HEK293 (cell line): Measurements from ENCODE around the gene DEFB132.

ENCODE experiments used
- CTCF ChIA-PET: fragments of 350-600 bp; formaldehyde crosslinking; extraction: SDS; loops from one replicate; lab custom pipeline; 2021; ENCODE audit warnings: antibody characterized with exemption; lab: Yijun Ruan, JAX
- POLR2A ChIA-PET: fragments of 300-600 bp; formaldehyde crosslinking; extraction: SDS; loops from one replicate; lab custom pipeline; 2020; ENCODE audit warnings: antibody characterized with exemption, inconsistent platforms; lab: Yijun Ruan, JAX
- H3K27ac ChIP-seq: fragments of 200-500 bp; sonication (Bioruptor generic); 2 replicates; pipeline ENCODE4 v1.5.1; 2014; ENCODE audit warnings: low read depth, low read length, control low read depth, inconsistent platforms; ENCODE audit errors: extremely low read depth
- H3K36me3 ChIP-seq, 2 experiments: fragments of 200-500 bp in 1 of 2; sonication (Bioruptor generic) in 1 of 2; 1 replicate in 1 of 2; 2 replicates in 1 of 2; pipeline ENCODE4 v1.5.1; 2014 to 2017; ENCODE audit warnings: inconsistent platforms in 2 of 2, low read length in 2 of 2; ENCODE audit not compliant: control insufficient read depth in 2 of 2, insufficient read depth in 1 of 2
- H3K4me1 ChIP-seq: fragments of 200-500 bp; sonication (Bioruptor generic); 2 replicates; pipeline ENCODE4 v1.5.1; 2014; ENCODE audit warnings: mild to moderate bottlenecking, low read length, inconsistent platforms; ENCODE audit not compliant: control insufficient read depth, insufficient read depth
- H3K4me3 ChIP-seq: 2 replicates; pipeline ENCODE4 v1.5.1; 2011; ENCODE audit warnings: low read depth, mild to moderate bottlenecking, control low read depth, low read length, moderate library complexity
- H3K9me3 ChIP-seq: fragments of 200-500 bp; sonication (Bioruptor generic); 2 replicates; pipeline ENCODE4 v1.5.1; 2014; ENCODE audit warnings: low read depth, low read length, inconsistent platforms; ENCODE audit not compliant: control insufficient read depth, insufficient read depth
- BCL11A ChIP-seq: fragments of 450-650 bp; formaldehyde crosslinking; IDR thresholded peaks from 2 replicates; pipeline ENCODE4 v1.5.1; 2016; ENCODE audit warnings: low read depth, missing biosample characterization, missing genetic modification characterization
- FEZF1 ChIP-seq: fragments of 450-650 bp; formaldehyde crosslinking; IDR thresholded peaks from 2 replicates; pipeline ENCODE4 v1.5.1; 2016; ENCODE audit warnings: missing biosample characterization, missing genetic modification characterization
- KLF16 ChIP-seq: fragments of 450-650 bp; formaldehyde crosslinking; IDR thresholded peaks from 2 replicates; pipeline ENCODE4 v1.5.1; 2017; ENCODE audit warnings: missing biosample characterization, missing genetic modification characterization
- MZF1 ChIP-seq: fragments of 450-650 bp; formaldehyde crosslinking; IDR thresholded peaks from 2 replicates; pipeline ENCODE4 v1.5.1; 2017; ENCODE audit warnings: missing biosample characterization, missing genetic modification characterization, borderline replicate concordance
- SCRT2 ChIP-seq: fragments of 450-650 bp; formaldehyde crosslinking; IDR thresholded peaks from 2 replicates; pipeline ENCODE4 v1.5.1; 2016; ENCODE audit warnings: missing biosample characterization, missing genetic modification characterization
- TRIM28 ChIP-seq: IDR thresholded peaks from 2 replicates; pipeline ENCODE4 v1.6.1; 2011; ENCODE audit warnings: low read length, control low read depth, borderline replicate concordance
- ZFP3 ChIP-seq: fragments of 450-650 bp; formaldehyde crosslinking; IDR thresholded peaks from 2 replicates; pipeline ENCODE4 v1.5.1; 2016; ENCODE audit warnings: low read depth, missing biosample characterization, missing genetic modification characterization
- ZNF354C ChIP-seq: fragments of 450-650 bp; formaldehyde crosslinking; IDR thresholded peaks from 2 replicates; pipeline ENCODE4 v1.5.1; 2016; ENCODE audit warnings: missing biosample characterization, missing genetic modification characterization, low read depth, borderline replicate concordance
- ZNF394 ChIP-seq: fragments of 450-650 bp; formaldehyde crosslinking; IDR thresholded peaks from 2 replicates; pipeline ENCODE4 v1.5.1; 2016; ENCODE audit warnings: missing biosample characterization, missing genetic modification characterization, mild to moderate bottlenecking, moderate library complexity, borderline replicate concordance
- ZNF544 ChIP-seq: fragments of 450-650 bp; formaldehyde crosslinking; IDR thresholded peaks from 2 replicates; pipeline ENCODE4 v1.5.0; 2017; ENCODE audit warnings: missing biosample characterization, missing genetic modification characterization
- TF ChIP-seq, protein P1 (sequence below): fragments of 450-650 bp; formaldehyde crosslinking; IDR thresholded peaks from 2 replicates; pipeline ENCODE4 v1.5.1; 2016; ENCODE audit warnings: missing biosample characterization, missing genetic modification characterization
- TF ChIP-seq, protein P2 (sequence below): fragments of 450-650 bp; formaldehyde crosslinking; IDR thresholded peaks from 2 replicates; pipeline ENCODE4 v1.5.1; 2017; ENCODE audit warnings: missing biosample characterization, missing genetic modification characterization
- TF ChIP-seq, protein P3 (sequence below): fragments of 450-650 bp; formaldehyde crosslinking; IDR thresholded peaks from 2 replicates; pipeline ENCODE4 v1.5.1; 2016; ENCODE audit warnings: missing biosample characterization, missing genetic modification characterization
- TF ChIP-seq, protein P4 (sequence below): fragments of 450-650 bp; formaldehyde crosslinking; conservative IDR thresholded peaks from 2 replicates; pipeline ENCODE4 v1.5.1; 2016; ENCODE audit warnings: low read depth, missing biosample characterization, missing genetic modification characterization
- TF ChIP-seq, protein P5 (sequence below): fragments of 450-650 bp; formaldehyde crosslinking; IDR thresholded peaks from 2 replicates; pipeline ENCODE4 v1.5.1; 2016; ENCODE audit warnings: missing biosample characterization, missing genetic modification characterization
- TF ChIP-seq, protein P6 (sequence below): fragments of 450-650 bp; IDR thresholded peaks from 2 replicates; pipeline ENCODE4 v1.5.1; 2018; ENCODE audit warnings: missing biosample characterization, missing genetic modification characterization
- TF ChIP-seq, protein P7 (sequence below): sonication (generic); formaldehyde crosslinking; IDR thresholded peaks from 2 replicates; pipeline ENCODE4 v1.8.1; 2022; ENCODE audit warnings: mild to moderate bottlenecking, moderate library complexity, missing genetic modification reagents
- TF ChIP-seq, protein P8 (sequence below): fragments of 450-650 bp; formaldehyde crosslinking; IDR thresholded peaks from 2 replicates; pipeline ENCODE4 v1.5.1; 2016; ENCODE audit warnings: missing biosample characterization, missing genetic modification characterization

DEFB132 gene, protein sequence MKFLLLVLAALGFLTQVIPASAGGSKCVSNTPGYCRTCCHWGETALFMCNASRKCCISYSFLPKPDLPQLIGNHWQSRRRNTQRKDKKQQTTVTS

DNA sequence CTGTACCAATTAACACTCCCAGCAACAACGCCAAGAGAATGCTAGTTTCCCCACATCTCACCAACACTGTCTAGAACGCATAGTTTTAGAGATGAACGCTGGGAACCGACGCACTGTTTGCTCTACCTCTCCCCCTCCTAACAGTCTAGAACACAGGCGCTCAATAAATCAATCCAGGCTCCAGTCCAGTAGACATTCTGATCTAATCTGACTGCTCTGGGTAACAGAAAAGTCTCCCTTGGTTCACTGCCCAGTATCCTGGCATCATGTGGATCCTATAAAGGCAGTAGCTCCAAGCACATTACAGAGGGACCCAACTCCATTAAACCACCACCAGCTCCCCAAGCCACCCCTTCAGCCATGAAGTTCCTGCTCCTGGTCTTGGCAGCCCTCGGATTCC is at the start of gene DEFB132:
Gene DEFB132, plus strand, starts transcription at position 306 of the 400 bp plus-strand sequence. Its CDS starts 55 bp downstream, at position 361.
- Histone ChIP-seq H3K9me3 (no peaks in the 10 kb centered on the region), H3K4me3 (no peak within 1 kb of the TSS), H3K4me1 (no peaks in the 10 kb centered on the region), H3K36me3 (no peaks in the 10 kb centered on the region), H3K27ac (no peak within 1 kb of the TSS)
- ChIA-PET POLR2A (no interaction called here), CTCF (interaction anchor here (0.6 to 3.2 kb wide), 5 partner anchors 9 to 475 kb away, joined by 3 to 23 read pairs (median 4); no protein-coding TSS in a partner anchor)
- TF ChIP-seq, protein P1, sequence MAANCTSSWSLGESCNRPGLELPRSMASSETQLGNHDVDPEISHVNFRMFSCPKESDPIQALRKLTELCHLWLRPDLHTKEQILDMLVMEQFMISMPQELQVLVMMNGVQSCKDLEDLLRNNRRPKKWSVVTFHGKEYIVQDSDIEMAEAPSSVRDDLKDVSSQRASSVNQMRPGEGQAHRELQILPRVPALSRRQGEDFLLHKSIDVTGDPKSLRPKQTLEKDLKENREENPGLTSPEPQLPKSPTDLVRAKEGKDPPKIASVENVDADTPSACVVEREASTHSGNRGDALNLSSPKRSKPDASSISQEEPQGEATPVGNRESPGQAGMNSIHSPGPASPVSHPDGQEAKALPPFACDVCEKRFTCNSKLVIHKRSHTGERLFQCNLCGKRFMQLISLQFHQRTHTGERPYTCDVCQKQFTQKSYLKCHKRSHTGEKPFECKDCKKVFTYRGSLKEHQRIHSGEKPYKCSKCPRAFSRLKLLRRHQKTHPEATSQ (tag by site-specific recombination), result no peak
- no peak for TF ChIP-seq ZNF544
- TF ChIP-seq, protein P2, sequence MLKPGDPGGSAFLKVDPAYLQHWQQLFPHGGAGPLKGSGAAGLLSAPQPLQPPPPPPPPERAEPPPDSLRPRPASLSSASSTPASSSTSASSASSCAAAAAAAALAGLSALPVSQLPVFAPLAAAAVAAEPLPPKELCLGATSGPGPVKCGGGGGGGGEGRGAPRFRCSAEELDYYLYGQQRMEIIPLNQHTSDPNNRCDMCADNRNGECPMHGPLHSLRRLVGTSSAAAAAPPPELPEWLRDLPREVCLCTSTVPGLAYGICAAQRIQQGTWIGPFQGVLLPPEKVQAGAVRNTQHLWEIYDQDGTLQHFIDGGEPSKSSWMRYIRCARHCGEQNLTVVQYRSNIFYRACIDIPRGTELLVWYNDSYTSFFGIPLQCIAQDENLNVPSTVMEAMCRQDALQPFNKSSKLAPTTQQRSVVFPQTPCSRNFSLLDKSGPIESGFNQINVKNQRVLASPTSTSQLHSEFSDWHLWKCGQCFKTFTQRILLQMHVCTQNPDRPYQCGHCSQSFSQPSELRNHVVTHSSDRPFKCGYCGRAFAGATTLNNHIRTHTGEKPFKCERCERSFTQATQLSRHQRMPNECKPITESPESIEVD, result no peak
- TF ChIP-seq TRIM28, result no peak
- TF ChIP-seq, protein P3, sequence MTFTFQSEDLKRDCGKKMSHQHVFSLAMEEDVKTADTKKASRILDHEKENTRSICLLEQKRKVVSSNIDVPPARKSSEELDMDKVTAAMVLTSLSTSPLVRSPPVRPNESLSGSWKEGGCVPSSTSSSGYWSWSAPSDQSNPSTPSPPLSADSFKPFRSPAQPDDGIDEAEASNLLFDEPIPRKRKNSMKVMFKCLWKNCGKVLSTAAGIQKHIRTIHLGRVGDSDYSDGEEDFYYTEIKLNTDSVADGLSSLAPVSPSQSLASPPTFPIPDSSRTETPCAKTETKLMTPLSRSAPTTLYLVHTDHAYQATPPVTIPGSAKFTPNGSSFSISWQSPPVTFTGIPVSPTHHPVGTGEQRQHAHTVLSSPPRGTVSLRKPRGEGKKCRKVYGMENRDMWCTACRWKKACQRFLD, result no peak
- TF ChIP-seq, protein P4, sequence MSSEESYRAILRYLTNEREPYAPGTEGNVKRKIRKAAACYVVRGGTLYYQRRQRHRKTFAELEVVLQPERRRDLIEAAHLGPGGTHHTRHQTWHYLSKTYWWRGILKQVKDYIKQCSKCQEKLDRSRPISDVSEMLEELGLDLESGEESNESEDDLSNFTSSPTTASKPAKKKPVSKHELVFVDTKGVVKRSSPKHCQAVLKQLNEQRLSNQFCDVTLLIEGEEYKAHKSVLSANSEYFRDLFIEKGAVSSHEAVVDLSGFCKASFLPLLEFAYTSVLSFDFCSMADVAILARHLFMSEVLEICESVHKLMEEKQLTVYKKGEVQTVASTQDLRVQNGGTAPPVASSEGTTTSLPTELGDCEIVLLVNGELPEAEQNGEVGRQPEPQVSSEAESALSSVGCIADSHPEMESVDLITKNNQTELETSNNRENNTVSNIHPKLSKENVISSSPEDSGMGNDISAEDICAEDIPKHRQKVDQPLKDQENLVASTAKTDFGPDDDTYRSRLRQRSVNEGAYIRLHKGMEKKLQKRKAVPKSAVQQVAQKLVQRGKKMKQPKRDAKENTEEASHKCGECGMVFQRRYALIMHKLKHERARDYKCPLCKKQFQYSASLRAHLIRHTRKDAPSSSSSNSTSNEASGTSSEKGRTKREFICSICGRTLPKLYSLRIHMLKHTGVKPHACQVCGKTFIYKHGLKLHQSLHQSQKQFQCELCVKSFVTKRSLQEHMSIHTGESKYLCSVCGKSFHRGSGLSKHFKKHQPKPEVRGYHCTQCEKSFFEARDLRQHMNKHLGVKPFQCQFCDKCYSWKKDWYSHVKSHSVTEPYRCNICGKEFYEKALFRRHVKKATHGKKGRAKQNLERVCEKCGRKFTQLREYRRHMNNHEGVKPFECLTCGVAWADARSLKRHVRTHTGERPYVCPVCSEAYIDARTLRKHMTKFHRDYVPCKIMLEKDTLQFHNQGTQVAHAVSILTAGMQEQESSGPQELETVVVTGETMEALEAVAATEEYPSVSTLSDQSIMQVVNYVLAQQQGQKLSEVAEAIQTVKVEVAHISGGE, result no peak
- TF ChIP-seq BCL11A (tag by site-specific recombination), result no peak
- no peak for TF ChIP-seq FEZF1 (tag by site-specific recombination)
- TF ChIP-seq, protein P5, sequence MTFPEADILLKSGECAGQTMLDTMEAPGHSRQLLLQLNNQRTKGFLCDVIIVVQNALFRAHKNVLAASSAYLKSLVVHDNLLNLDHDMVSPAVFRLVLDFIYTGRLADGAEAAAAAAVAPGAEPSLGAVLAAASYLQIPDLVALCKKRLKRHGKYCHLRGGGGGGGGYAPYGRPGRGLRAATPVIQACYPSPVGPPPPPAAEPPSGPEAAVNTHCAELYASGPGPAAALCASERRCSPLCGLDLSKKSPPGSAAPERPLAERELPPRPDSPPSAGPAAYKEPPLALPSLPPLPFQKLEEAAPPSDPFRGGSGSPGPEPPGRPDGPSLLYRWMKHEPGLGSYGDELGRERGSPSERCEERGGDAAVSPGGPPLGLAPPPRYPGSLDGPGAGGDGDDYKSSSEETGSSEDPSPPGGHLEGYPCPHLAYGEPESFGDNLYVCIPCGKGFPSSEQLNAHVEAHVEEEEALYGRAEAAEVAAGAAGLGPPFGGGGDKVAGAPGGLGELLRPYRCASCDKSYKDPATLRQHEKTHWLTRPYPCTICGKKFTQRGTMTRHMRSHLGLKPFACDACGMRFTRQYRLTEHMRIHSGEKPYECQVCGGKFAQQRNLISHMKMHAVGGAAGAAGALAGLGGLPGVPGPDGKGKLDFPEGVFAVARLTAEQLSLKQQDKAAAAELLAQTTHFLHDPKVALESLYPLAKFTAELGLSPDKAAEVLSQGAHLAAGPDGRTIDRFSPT (tag by site-specific recombination), result no peak

DNA sequence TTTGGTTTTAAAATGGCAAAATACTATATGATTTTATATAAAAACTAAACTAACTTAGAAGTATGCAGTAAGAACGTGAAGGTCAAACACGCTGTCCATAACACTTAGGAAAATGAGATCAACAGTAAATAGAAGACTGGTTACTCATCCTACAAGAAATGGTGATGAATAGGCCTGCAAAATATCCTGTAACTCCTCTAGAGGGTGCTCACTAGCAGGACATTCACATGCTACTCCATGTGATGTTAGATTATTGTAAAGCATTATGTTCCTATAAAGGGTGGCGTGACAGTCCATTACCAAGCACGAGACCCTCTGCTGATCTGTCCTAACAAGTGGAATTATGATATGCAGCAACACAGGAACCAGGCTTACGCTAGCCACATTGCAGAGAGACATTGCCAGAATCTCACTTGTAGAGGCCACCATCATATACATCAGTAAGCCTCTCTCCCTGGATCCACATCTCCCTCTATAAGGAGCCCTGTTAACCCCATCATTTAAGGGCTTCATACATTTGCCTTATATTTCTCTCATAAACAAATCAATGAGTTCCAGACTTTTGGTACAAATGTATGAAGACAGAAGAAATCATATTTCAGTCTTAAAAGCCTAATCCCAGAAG is 48.5 kb upstream of the DEFB132 start:
- ChIA-PET CTCF (interaction anchor here (1.0 to 2.5 kb wide), 3 partner anchors 10 to 69 kb away, joined by 4 to 16 read pairs (median 4); no protein-coding TSS in a partner anchor), POLR2A (no interaction called here)
- H3K4me3 ChIP-seq, result no peak overlapping the region
- H3K4me1 ChIP-seq, result 0 out of 2 replicates have a peak, but pooled peaks cover 2% of the 10 kb centered on the region
- no peak overlapping the region for H3K27ac ChIP-seq
- H3K9me3 ChIP-seq, result no peaks in the 10 kb centered on the region
- H3K36me3 ChIP-seq, result no peaks in the 10 kb centered on the region
- TF ChIP-seq, protein P6, sequence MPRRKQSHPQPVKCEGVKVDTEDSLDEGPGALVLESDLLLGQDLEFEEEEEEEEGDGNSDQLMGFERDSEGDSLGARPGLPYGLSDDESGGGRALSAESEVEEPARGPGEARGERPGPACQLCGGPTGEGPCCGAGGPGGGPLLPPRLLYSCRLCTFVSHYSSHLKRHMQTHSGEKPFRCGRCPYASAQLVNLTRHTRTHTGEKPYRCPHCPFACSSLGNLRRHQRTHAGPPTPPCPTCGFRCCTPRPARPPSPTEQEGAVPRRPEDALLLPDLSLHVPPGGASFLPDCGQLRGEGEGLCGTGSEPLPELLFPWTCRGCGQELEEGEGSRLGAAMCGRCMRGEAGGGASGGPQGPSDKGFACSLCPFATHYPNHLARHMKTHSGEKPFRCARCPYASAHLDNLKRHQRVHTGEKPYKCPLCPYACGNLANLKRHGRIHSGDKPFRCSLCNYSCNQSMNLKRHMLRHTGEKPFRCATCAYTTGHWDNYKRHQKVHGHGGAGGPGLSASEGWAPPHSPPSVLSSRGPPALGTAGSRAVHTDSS (tag by site-specific recombination), result no peak
- TF ChIP-seq, protein P7, sequence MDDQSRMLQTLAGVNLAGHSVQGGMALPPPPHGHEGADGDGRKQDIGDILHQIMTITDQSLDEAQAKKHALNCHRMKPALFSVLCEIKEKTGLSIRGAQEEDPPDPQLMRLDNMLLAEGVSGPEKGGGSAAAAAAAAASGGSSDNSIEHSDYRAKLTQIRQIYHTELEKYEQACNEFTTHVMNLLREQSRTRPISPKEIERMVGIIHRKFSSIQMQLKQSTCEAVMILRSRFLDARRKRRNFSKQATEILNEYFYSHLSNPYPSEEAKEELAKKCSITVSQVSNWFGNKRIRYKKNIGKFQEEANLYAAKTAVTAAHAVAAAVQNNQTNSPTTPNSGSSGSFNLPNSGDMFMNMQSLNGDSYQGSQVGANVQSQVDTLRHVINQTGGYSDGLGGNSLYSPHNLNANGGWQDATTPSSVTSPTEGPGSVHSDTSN, result no peak
- 0 out of 2 replicates have a peak, but pooled peaks have one; percentile 12 for TF ChIP-seq SCRT2 (tag by site-specific recombination)
- no peak for TF ChIP-seq ZFP3 (tag by site-specific recombination)
- no peak for TF ChIP-seq KLF16
- 0 out of 2 replicates have a peak, but pooled peaks have one; percentile 25 for TF ChIP-seq ZNF394 (tag by site-specific recombination)
- TF ChIP-seq ZNF354C (tag by site-specific recombination), result no peak
- TF ChIP-seq, protein P8, sequence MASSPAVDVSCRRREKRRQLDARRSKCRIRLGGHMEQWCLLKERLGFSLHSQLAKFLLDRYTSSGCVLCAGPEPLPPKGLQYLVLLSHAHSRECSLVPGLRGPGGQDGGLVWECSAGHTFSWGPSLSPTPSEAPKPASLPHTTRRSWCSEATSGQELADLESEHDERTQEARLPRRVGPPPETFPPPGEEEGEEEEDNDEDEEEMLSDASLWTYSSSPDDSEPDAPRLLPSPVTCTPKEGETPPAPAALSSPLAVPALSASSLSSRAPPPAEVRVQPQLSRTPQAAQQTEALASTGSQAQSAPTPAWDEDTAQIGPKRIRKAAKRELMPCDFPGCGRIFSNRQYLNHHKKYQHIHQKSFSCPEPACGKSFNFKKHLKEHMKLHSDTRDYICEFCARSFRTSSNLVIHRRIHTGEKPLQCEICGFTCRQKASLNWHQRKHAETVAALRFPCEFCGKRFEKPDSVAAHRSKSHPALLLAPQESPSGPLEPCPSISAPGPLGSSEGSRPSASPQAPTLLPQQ, result no peak
- no peak for TF ChIP-seq MZF1 (tag by site-specific recombination)
